Medulla oblongata (tissue), 1 donor: ENCODE results near the gene GK2.

ENCODE experiments used
- DNase-seq: peaks from one replicate; pipeline ENCODE4 v3.0.0-alpha.2; 2015; ENCODE audit errors: extremely low spot score

Gene GK2

GRCh38 chr4:79385641-79386040 lies 22.4 kb downstream of the GK2 start:
- DNase-seq: no peak

DNA sequence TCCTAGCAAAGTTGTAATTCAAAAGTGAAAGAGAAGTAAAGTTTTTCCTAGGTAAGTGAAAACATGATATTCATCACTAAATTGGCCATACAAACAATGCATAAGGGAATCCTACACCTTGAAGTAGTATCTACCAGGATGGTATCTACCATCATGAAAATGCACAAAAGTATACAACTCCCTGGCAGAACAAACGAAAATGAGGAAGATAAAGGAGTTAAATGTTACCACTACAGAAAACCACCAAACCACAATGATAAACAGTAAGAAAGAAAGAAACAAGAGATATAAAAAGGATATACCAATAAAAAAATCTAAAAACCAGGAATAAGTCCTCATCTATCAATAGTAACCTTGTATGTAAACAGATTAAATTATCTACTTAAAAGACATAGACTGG lies 26.9 kb downstream of the GK2 start:
- DNase-seq: no peak

DNA sequence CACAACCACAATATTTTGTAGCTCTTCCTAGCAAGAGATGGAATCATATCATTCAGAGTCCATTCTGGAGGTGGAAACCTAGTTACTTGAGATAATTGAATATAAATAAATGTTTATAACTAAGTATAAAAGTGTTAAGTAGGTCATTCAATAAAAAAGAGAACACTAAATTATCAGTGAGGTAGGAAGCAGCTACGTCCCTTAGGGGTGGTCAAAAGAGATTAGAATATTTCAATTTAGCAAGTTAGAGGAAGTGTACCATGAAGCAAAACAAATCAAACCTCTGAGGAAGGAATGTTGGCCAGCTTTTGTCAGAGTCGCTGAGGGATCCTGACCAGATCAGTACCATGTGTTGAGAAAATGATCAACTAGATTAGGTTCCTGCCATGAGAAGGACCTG lies 38.0 kb downstream of the GK2 start:
- DNase-seq: no peak

- no peak for DNase-seq
These were observed 40.9 kb downstream of the GK2 start for GRCh38 chr4:79367096-79367495.

DNA sequence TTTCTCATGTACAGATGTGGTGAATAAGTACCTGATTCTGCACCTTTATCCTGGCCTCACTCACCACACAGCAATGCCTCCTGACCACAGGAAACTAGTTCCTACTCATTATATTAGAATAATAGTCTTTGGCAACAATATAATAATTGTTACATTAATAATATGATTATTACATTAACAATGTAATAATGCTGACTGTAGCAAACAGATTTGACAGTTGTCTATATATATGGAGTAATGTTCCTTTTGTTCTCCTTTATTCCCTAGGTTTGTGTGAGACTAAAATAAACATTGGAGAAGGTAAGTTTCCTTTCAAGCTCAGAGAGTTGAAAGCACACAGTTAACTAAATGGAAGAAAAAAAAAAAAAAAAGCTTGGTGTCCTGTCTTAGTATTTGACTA lies 41.6 kb downstream of the GK2 start:
- no peak for DNase-seq

GRCh38 chr4:79364061-79364460 lies 44.0 kb downstream of the GK2 start:
- DNase-seq: no peak

GRCh38 chr4:79362626-79363025 lies 45.4 kb downstream of the GK2 start:
- DNase-seq: no peak

DNA sequence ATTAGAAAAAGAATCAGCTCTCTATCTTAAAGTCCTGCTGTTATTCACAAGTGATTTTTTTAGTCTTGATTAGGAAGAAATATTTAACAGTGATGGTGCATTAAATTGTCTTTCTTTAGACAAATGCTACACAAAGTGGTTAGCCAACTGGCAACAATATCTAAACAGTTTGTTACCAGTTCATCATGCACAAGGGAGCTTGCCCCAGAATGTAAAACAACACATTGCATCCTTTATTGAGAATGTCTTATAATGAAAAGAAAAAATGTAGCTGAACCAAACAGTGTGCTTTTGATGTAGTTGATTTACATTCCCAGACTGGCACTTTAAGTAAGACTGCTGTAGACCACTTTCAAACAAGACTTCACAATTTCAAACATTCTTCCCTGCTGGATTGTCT lies 48.0 kb downstream of the GK2 start:
- no peak for DNase-seq

- no peak for DNase-seq
These were observed 49.6 kb downstream of the GK2 start for GRCh38 chr4:79358438-79358837.

DNA sequence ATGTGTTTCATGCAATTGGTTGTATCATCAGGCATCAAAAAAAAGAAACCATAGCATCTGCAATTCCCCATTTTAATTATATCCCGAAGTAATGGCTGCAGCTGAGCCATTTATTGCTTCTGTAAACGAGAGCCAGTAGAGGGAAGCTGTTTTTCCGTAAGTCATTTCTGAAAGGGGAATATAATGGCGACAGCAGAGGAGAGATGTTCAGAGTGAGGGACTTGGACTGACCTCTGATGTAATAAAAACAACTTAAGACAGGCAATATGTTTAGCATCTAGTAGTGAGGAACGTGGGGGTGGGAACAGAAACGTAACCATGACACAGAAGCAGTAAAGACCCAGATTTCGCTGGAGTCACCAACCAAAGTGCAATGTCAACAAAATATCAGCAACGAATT lies 50.7 kb downstream of the GK2 start:
- DNase-seq: no peak
